Activated CD4-positive, alpha-beta T cell treated with anti-CD3 and anti-CD28 coated beads, Interleukin-2, amount 50 U/mL, for 48 hours (primary cell): ENCODE measurements around the gene HEG1.
"Not testable (repeated sequence)": the region's sequence is repeated elsewhere in the genome, so short reads cannot be mapped to it uniquely, and the experiment has no call there.

Experiments
- DNase-seq, 2 experiments: peaks; one replicate each; pipeline ENCODE4 v3.0.0-alpha.2; 2020

The HEG1 gene

GRCh38 chr3:124982855-124983254 lies 72.9 kb downstream of the HEG1 start:
- no peak for DNase-seq

- no peak for DNase-seq
Measured at GRCh38 chr3:124981472-124981871, 74.3 kb downstream of the HEG1 start.

DNA sequence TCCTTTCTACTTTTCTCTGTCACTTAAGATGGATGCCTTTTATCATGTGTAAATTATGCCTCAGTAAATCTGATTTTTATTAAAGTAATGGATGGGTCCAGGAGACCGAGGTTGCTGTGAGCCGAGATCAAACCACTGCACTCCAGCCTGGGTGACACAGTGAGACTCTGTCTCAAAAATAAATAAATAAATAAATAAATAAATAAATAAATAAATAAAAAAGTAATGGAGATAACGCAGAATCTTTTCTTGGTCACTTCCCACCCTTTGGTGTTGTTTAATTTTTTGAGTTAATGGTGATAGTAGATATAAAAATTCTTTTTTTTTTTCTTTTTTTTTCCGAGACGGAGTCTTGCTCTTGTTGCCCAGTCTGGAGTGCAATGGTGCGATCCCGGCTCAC lies 77.2 kb downstream of the HEG1 start:
- DNase-seq: no peak

GRCh38 chr3:124976383-124976782 lies 79.4 kb downstream of the HEG1 start:
- no peak for DNase-seq

GRCh38 chr3:124974691-124975090 lies 81.1 kb downstream of the HEG1 start:
- no peak for DNase-seq

DNA sequence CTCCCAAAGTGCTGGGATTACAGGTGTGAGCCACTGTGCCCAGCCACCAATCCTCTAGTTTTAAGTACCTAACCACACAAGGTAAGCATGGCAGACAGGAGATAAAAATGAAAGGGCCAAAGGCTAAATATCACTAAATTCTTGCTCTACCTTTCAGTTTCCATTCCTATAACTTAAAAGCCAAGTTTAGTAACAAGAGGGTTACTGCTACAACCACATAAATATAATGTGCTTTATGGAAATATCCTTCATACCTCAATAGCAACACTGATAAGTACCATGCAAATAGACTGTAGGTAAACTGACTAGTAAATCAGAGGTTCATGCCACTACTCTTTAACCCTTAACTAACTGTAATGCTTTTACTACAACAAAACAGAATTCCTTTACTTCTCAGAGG lies 82.5 kb downstream of the HEG1 start:
- no peak for DNase-seq

GRCh38 chr3:124972457-124972856 lies 83.3 kb downstream of the HEG1 start:
- no peak for DNase-seq

- no peak for DNase-seq
Measured at GRCh38 chr3:124969963-124970722, 85.7 kb downstream of the HEG1 start.

GRCh38 chr3:124969190-124969589 lies 86.6 kb downstream of the HEG1 start:
- no peak for DNase-seq

DNA sequence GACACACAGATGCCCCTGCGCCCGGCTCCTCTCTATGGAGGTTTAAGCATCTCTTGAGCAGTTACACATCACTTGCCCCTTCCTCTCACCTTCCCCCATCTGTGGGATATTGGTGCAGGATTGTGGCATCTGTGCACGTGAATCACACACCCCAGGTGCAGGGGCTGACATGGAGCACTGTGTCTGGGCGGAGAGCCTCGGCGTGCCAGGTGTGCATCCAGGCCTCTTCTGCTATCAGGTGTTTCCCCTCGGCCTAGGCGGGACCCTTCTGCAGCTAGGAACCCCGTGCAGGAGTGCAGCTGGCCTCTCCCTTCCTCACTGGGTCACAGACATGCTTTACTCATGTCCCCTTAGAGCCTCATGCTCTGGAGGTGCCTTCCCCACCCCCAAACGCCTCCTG lies 87.8 kb downstream of the HEG1 start:
- DNase-seq: no peak

- no peak for DNase-seq
Measured at GRCh38 chr3:124966521-124967445, 89.0 kb downstream of the HEG1 start.

DNA sequence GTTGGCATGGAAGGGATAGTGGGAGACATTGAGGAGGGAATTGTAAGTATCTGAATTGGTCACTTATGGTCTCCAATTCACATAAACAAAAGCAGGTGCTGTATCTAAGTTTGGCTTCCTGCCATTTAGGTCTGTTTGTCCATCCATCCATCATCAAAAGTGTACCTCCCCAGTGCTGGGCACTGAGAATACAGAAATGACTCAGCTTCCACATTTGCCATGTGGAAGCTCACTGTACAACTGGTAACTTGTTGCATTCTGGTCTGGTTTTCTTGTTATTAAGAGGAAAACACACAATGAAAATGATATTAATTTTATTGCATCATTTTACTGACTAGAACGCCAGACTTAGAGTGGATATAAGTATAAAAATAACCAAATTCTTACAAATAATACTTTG lies 90.4 kb downstream of the HEG1 start:
- DNase-seq: no peak

GRCh38 chr3:124964387-124964786 lies 91.4 kb downstream of the HEG1 start:
- DNase-seq: no peak

- no peak for DNase-seq
Measured at GRCh38 chr3:124963755-124964154, 92.0 kb downstream of the HEG1 start.

DNA sequence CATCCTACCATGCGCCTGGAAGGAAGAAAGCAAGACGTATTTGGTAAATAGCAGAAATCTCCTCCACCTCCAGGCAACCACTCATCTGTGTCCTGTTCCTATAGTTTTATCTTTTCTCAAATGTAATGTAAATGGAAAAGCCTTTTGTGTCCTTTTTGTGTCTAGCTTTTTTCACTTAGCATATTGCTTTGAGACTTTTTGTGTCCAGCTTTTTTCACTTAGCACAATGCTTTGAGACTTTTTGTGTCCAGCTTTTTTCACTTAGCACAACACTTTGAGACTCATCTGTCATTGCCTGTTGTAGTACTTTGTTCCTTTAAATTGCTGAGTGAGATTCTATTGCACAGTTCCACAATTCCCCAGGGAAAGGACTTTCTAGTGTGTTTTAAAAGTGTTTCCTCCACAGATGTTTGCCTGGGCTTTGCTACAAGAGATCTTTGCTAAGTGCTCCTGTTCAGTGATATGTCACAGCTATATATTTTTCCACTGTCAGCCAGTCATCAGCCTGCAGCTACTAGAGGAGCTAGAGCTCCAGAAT lies 93.3 kb downstream of the HEG1 start:
- DNase-seq: no peak

- no peak for DNase-seq
Measured at GRCh38 chr3:124960698-124961097, 95.1 kb downstream of the HEG1 start.

DNA sequence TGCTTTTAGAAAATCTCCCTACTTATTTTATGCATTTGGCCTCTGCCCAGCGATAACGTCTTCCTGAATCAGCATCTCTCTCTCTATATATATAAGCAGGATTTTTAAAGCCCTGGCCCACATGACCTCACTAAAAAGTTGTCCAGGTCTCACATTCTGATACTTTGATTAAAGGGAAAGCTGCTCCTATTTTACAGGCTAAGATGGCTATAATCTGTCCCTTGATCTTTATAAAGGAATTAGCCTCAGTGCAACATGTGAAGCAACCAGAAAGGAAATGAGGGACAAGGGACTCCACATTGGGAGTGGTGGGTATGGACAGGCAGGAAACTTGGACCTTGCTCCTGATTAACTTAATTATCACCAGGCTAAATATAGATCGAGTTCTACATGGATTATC lies 95.7 kb downstream of the HEG1 start:
- DNase-seq: no peak

- DNase-seq: not testable (repeated sequence)
Measured at GRCh38 chr3:124957951-124958350, 97.8 kb downstream of the HEG1 start.

- no peak for DNase-seq
Measured at GRCh38 chr3:124952282-124952855, 103.4 kb downstream of the HEG1 start.

DNA sequence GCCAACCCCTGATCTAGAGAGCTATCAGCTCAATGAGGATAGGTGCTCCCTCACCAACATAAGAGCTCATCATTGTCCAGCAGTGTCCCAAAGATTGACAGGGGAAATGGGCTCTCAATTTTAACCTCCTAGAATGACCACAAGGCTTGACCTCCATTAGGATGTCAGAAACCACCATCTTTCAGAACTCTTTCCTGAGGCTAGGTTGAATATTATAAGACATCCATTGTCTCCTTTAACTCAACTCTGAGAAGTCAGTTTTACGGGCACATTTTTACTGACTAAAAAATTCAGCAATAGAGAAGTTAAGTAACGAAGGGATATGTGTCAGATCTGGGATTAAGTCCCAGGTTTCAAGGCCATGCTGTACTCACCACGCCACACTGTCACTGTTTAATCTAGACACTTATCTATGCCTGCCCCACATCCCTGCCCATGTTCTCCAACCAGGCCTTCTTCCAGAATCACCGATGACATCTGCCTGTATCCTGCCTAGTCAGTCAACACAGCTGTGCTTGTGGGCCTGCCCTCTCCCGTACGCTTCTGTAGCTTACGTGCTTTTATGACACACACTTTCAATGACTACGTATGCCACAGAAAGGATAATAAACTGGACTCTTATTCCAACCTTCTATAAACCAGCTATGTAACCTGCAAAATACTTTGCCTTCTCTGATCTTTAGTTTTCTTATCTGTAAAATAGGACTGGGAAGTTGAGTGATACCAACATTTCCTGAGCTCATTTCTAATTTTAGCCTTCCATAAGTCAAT lies 104.1 kb downstream of the HEG1 start:
- no peak for DNase-seq

GRCh38 chr3:124950026-124950425 lies 105.8 kb downstream of the HEG1 start:
- DNase-seq: no peak

DNA sequence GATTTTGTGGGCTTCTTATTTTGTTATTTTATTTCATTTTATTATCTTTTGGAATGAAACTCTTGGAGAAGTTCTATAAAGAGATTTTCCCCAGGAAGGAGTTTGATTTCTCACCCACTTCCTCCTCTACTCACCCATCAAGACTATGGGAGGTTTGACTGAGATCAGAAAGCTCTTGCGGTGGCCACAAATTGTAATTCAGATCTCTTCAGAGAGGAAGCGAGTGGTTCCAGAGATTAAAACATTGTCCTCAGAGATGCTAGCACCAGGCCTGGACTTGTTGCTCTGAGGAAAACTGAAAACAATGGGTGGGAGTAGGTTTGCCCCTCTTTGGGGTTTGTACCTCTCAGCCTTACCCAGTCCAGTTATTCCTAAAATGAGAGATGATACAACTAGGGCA lies 113.2 kb downstream of the HEG1 start:
- DNase-seq: no peak

- no peak for DNase-seq
Measured at GRCh38 chr3:124941771-124942170, 114.0 kb downstream of the HEG1 start.
